ENCODE measurements around the gene HTT. TPM values are rescaled to one million over a fixed set of nuclear protein-coding genes. Genes with fewer than 3 reads are reported as not detected.

The HTT gene
- total and polyA plus RNA-seq, 2 of the 8 experiments (the other 6 are each of a cell fraction or from before 2014, with no cell fraction given): 24.0 to 71.0 TPM

DNA sequence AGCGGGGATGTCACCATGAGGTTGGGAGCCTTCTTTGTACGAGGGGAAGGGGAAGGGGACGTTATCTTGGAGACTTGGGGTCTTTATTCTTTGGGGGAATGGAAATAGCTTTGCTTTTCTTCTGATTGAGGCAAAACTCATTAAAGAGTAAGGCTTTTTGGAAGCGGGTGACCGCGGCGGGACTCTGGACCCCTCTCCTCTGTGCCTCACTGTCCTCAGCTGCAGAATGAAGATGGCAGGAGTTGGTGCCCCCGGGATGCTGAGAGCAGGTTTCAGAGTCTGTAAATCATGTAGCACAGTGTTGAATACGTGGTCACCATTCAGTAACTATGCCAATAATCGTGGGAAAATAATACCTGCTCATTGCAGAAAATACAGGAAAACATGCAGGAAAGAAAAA lies 32.3 kb upstream of the HTT start:
- Histone ChIP-seq H2BK20ac (ENCODE audit: low read length) (no peak overlapping the region), H3K79me2 (ENCODE audit: control insufficient read depth in 1 of 2, insufficient read depth in 2 of 2, low read length in 2 of 2) (no peaks in the 10 kb centered on the region), H3K4me2 (ENCODE audit: insufficient read depth in 1 of 2, low read depth in 2 of 2, low read length in 2 of 2) (no peak overlapping the region; a peak in 1 of 4 replicates), H3K4ac (replicated peaks; ENCODE audit: insufficient read length, low read depth, low read length) (no peak overlapping the region), H4K5ac (ENCODE audit: insufficient read length, low read depth, low read length) (no peak overlapping the region), H3K23me2 (ENCODE audit: low read depth, low read length) (no peaks in the 10 kb centered on the region), H4K20me1 (replicated peaks in 1 of 2; ENCODE audit: control insufficient read depth in 1 of 2, insufficient read depth in 2 of 2, low read length in 2 of 2) (no peaks in the 10 kb centered on the region), H3K79me1 (ENCODE audit: low read depth, low read length) (no peaks in the 10 kb centered on the region), H3K27ac (ENCODE audit: low read depth, low read length) (no peak overlapping the region), H2AFZ (ENCODE audit: low read length) (no peak overlapping the region), H2BK15ac (ENCODE audit: low read length) (no peak overlapping the region), H3K27me3 (replicated peaks in 1 of 4; ENCODE audit: control insufficient read depth in 3 of 4, extremely low read depth in 1 of 4, insufficient read depth in 3 of 4, low read length in 3 of 4) (peaks cover 0 to 7% (median 2%) of the 10 kb centered on the region in 4 experiments; a peak in 2 of 7 replicates), H4K91ac (replicated peaks; ENCODE audit: insufficient read length, low read length) (no peak overlapping the region), H3K23ac (ENCODE audit: insufficient read length) (no peak overlapping the region), H2BK12ac (ENCODE audit: low read depth, low read length) (no peak overlapping the region), H3K18ac (ENCODE audit: extremely low read depth, low read length) (no peak overlapping the region), H3K36me3 (ENCODE audit: control insufficient read depth in 2 of 4, insufficient read depth in 4 of 4, low read length in 3 of 4) (no peaks in the 10 kb centered on the region), H2AK5ac (ENCODE audit: low read depth, low read length) (no peak overlapping the region), H4K8ac (ENCODE audit: extremely low read depth, insufficient read depth, low read length) (no peak overlapping the region), H2BK120ac (replicated peaks; ENCODE audit: low read depth, low read length) (no peak overlapping the region), H3K9me3 (ENCODE audit: insufficient read depth in 2 of 2, low read depth in 1 of 2, low read length in 1 of 2) (no peaks in the 10 kb centered on the region), H3K56ac (replicated peaks; ENCODE audit: insufficient read length, low read depth, low read length) (no peak overlapping the region), H3K14ac (ENCODE audit: insufficient read length) (no peak overlapping the region), H3K9ac (replicated peaks in 1 of 4; ENCODE audit: extremely low read depth in 1 of 4, low read depth in 3 of 4, low read length in 3 of 4) (no peak overlapping the region), H3K4me3 (ENCODE audit: extremely low read depth in 1 of 4, insufficient read depth in 2 of 4, low read depth in 3 of 4, low read length in 4 of 4) (0 out of 8 replicates have a peak overlapping the region, but pooled peaks of 1 of the 4 experiments have one; percentile 2), H2BK5ac (ENCODE audit: low read depth, low read length) (no peak overlapping the region), H3K4me1 (replicated peaks in 1 of 4; ENCODE audit: control insufficient read depth in 3 of 4, insufficient read depth in 4 of 4, low read length in 3 of 4) (peaks cover 0 to 5% (median 0%) of the 10 kb centered on the region in 4 experiments; a peak in 4 of 7 replicates)
- FAIRE-seq (no peak), DNase-seq (ENCODE audit: low read depth in 1 of 2, low spot score in 2 of 2) (no peak)
- POLR2A ChIA-PET (ENCODE audit: partially characterized antibody): interaction anchor here (0.8 to 2.3 kb wide), 3 partner anchors 22 to 574 kb away, joined by 3 to 7 read pairs (median 3); partner anchors contain the start of genes GRK4 and NOP14
- CTCF ChIA-PET (ENCODE audit: partially characterized antibody): interaction anchor here (2.1 to 12.5 kb wide), 4 partner anchors 9 to 32 kb away, joined by 6 to 89 read pairs (median 8); no protein-coding TSS in a partner anchor
- WGBS, 2 experiments (ENCODE audit: extremely low coverage in 1 of 2, insufficient coverage in 1 of 2, insufficient read length in 1 of 2, insufficient replicate concordance in 2 of 2, low coverage in 1 of 2, low lambda C conversion rate in 2 of 2, missing lambda C conversion rate in 1 of 2): 85% methylated on average over 10 of the region's 10 CpGs; no CpG with 5 or more reads in 1 of the 2 experiments
- TF ChIP-seq BRCA1 (IDR thresholded peaks at IDR 0.05; ENCODE audit: low read depth, low read length) (no peak), ASH2L (IDR thresholded peaks at IDR 0.05; ENCODE audit: low read length) (no peak), CHD1 (IDR thresholded peaks at IDR 0.05; ENCODE audit: low read depth, low read length) (no peak), EGR1 (IDR thresholded peaks at IDR 0.05; ENCODE audit: borderline replicate concordance, low read depth, low read length) (no peak), CHD2 (IDR thresholded peaks at IDR 0.05; ENCODE audit: low read length) (no peak), SIN3A (conservative IDR thresholded peaks at IDR 0.05 in 1 of 2, IDR thresholded peaks at IDR 0.05 in 1 of 2; ENCODE audit: low read depth in 1 of 2, low read length in 2 of 2) (no peak), RXRA (IDR thresholded peaks at IDR 0.05; ENCODE audit: insufficient read depth, low read depth, low read length) (no peak), TAF7 (optimal IDR thresholded peaks at IDR 0.05; ENCODE audit: borderline replicate concordance, low read depth, low read length) (no peak), POLR2AphosphoS5 (IDR thresholded peaks at IDR 0.05; ENCODE audit: low read depth, low read length) (no peak), HDAC6 (IDR thresholded peaks at IDR 0.05; ENCODE audit: low read depth, low read length) (no peak), PHF8 (conservative IDR thresholded peaks at IDR 0.05; ENCODE audit: low read depth, low read length) (no peak), BACH1 (IDR thresholded peaks at IDR 0.05; ENCODE audit: low read length) (no peak)
- TF ChIP-seq, protein P1, sequence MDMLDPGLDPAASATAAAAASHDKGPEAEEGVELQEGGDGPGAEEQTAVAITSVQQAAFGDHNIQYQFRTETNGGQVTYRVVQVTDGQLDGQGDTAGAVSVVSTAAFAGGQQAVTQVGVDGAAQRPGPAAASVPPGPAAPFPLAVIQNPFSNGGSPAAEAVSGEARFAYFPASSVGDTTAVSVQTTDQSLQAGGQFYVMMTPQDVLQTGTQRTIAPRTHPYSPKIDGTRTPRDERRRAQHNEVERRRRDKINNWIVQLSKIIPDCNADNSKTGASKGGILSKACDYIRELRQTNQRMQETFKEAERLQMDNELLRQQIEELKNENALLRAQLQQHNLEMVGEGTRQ (IDR thresholded peaks at IDR 0.05; ENCODE audit: low read length): no peak
